ENCODE results near the gene TANC2.

DNA sequence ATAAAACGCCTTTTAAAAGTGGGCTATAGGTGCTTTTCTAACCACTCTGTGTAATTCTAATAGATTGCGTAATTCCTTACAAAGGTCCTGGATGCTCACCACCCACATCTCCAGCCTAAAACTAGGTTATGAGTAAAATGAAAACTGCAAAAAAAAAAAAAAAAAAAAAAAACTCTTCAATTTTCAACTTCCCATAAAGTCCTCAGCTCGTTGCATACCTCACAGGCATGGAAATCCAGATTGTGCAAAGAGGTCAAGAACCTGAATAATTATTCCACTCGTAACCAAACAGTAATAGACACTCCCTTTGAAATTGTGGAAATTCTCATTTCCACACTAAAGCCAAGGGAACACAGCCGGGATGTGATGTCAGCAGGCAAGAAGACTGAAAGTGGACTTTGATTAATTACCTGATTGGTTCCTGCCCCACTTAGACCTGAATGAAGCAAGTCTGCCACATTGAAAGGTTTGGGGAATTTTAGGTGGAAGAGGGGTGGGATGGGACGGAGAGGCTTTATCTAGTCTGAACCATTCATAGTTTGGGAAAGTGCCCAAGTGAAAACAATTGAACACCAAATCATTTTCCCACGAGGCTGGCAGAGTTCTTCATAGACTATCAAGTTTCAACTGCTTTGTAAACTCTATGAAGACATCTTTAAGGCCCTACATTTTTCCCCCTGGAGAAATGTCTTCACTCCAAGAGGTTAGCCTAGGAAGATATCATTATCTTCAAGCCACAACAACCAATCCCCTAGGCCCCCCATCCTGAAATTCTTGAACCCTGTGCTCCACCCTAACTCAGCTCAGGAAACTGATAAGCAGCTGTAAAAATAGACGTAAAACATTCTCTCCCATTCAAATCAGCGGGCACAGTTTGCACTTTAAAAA lies 49.1 kb upstream of the TANC2 start:
- TF ChIP-seq POLR2AphosphoS5 (IDR thresholded peaks at IDR 0.05) (no peak), EP300 (IDR thresholded peaks at IDR 0.05) (no peak)
- TF ChIP-seq, protein P1, sequence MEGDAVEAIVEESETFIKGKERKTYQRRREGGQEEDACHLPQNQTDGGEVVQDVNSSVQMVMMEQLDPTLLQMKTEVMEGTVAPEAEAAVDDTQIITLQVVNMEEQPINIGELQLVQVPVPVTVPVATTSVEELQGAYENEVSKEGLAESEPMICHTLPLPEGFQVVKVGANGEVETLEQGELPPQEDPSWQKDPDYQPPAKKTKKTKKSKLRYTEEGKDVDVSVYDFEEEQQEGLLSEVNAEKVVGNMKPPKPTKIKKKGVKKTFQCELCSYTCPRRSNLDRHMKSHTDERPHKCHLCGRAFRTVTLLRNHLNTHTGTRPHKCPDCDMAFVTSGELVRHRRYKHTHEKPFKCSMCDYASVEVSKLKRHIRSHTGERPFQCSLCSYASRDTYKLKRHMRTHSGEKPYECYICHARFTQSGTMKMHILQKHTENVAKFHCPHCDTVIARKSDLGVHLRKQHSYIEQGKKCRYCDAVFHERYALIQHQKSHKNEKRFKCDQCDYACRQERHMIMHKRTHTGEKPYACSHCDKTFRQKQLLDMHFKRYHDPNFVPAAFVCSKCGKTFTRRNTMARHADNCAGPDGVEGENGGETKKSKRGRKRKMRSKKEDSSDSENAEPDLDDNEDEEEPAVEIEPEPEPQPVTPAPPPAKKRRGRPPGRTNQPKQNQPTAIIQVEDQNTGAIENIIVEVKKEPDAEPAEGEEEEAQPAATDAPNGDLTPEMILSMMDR (IDR thresholded peaks at IDR 0.05), result no peak

All from gastroesophageal sphincter (tissue), 3 donors.